IMR-90 (cell line): ENCODE data around the gene OPCML.

Experiments
- BHLHE40 ChIP-seq: fragments of 150-350 bp; IDR thresholded peaks from 2 replicates; pipeline ENCODE4 v1.6.1; 2016; ENCODE audit warnings: mild to moderate bottlenecking, low read depth, low read length
- CTCF ChIP-seq: conservative IDR thresholded peaks from 2 replicates; pipeline ENCODE4 v1.5.1; 2012; ENCODE audit warnings: mild to moderate bottlenecking, low read depth, low read length, improper control_type of control experiment
- ELK1 ChIP-seq: fragments of 150-350 bp; IDR thresholded peaks from 2 replicates; pipeline ENCODE4 v1.6.1; 2016; ENCODE audit warnings: low read depth, mild to moderate bottlenecking, low read length, moderate library complexity, borderline replicate concordance
- FOS ChIP-seq: fragments of 150-350 bp; IDR thresholded peaks from 2 replicates; pipeline ENCODE4 v1.6.1; 2016; ENCODE audit warnings: low read depth, low read length
- MXI1 ChIP-seq: IDR thresholded peaks from 2 replicates; pipeline ENCODE4 v1.6.1; 2012; ENCODE audit warnings: low read depth, mild to moderate bottlenecking, low read length, moderate library complexity, borderline replicate concordance
- NFE2L2 ChIP-seq: fragments of 150-350 bp; IDR thresholded peaks from 2 replicates; pipeline ENCODE4 v1.6.1; 2016; ENCODE audit warnings: low read depth, mild to moderate bottlenecking, low read length
- POLR2A ChIP-seq: IDR thresholded peaks from 2 replicates; pipeline ENCODE4 v1.6.1; 2012; ENCODE audit warnings: mild to moderate bottlenecking, low read depth, low read length
- RAD21 ChIP-seq: IDR thresholded peaks from 2 replicates; pipeline ENCODE4 v1.6.1; 2012; ENCODE audit warnings: low read length, improper control_type of control experiment
- SMC3 ChIP-seq: fragments of 150-350 bp; IDR thresholded peaks from 2 replicates; pipeline ENCODE4 v1.6.1; 2016; ENCODE audit warnings: low read depth, mild to moderate bottlenecking, antibody characterized with exemption, low read length, moderate library complexity
- USF2 ChIP-seq: fragments of 150-350 bp; IDR thresholded peaks from 2 replicates; pipeline ENCODE4 v1.6.1; 2017; ENCODE audit warnings: mild to moderate bottlenecking, antibody characterized with exemption, low read length, low read depth

- no peak for TF ChIP-seq CTCF
- TF ChIP-seq FOS, result no peak
- no peak for TF ChIP-seq USF2
- TF ChIP-seq POLR2A, result no peak
- no peak for TF ChIP-seq SMC3
- no peak for TF ChIP-seq ELK1
- TF ChIP-seq RAD21, result no peak
- no peak for TF ChIP-seq BHLHE40
- TF ChIP-seq MXI1, result no peak
- TF ChIP-seq NFE2L2, result no peak
These were observed 123.9 kb downstream of the OPCML start for GRCh38 chr11:133408402-133408801.
